NCI-H526 treated with DMSO at 0.1 percent for 48 hours (cell line): ENCODE data around the gene DAB2IP.
"Not testable (repeated sequence)": the region's sequence is repeated elsewhere in the genome, so short reads cannot be mapped to it uniquely, and the experiment has no call there.

Experiments used
- DNase-seq: peaks from one replicate; lab custom pipeline; 2025; lab: John Stamatoyannopoulos, UW

The DAB2IP gene

DNA sequence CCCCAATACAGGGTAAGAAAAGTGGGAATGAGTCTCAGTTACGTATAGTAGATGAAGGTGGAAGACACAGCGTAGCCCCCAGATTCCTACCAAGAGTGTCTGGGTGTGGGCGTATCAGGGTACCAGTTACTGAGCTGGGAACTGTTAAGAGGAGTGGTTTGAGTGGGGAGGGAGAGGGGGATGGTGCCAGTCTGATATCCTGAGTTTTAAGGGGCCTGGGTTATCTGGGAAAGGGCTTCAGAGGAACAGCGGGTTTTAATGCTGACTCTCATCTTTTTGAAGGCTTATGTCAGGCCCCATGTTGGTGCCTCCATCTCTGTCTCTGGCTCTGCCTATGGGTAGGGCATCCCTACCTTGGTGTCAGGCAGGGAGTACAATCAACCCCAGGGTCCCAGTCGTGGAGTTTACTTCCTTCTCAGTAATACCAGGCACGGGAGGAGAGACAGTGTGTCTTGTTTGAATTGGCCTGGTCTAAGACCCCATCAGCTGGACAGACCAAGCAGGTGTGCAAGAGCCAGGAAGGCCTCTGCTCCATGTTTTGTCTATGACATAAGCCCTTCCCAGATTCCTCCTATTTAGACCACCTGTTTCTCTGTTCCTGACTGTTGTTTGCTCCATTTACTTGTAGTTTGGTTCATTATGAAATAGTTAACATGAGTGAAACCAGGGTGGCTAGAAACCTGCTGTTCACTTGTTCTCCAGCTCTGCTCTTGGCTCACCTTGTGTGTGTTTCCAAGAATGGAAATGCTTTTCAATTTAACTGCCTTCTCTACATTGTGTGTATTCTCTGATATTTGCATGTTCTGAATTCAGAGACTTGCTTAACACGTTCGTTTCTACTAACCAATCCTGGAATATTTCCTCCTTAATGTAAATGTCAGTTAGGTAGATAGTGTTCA, 125.6 kb downstream of the DAB2IP start:
- DNase-seq, result peak; percentile 23

DNA sequence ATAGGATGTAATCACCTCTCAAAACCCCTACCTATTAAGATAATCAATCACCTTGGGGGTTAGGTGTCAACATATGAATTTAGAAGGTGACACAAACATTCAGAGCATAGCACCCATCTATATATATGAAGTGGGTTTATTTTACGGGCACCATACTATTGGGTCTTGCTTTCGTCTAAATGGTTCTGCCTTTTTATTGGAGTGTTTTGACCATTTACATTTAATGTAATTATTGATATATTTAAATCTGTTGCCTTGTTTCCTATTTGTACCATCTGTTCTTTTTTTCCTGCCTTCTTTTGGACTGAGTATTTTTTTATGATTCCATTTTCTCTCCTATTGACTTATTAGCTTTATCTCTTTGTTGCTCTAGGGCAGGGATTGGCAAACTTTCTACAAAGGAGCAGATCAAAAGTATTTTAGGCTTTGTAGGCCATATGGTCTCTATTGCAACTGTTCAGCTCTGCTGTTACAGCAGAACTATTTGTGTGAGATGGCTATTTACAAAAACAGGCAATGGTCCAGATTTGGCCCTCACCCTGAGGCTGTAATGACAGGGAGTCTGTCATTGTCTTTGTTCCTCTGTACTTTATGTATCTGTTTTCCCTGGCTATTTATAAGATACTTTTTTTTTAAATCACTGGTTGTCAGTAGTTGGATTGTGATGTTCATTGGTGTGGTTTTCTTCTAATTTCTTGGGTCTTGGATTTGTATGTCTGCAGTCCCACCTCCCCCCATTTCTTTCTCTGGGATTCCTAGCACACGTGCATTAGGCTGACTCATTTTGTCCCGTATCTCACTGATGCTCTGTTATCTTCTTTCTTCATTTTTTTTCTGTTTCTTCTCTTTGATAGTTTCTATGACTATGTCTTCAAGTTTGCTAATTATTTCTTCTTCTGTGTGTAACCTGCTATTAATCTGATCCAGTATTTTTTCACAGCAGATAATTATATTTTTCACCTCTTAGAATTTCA, 127.1 kb downstream of the DAB2IP start:
- DNase-seq, result no peak

DNA sequence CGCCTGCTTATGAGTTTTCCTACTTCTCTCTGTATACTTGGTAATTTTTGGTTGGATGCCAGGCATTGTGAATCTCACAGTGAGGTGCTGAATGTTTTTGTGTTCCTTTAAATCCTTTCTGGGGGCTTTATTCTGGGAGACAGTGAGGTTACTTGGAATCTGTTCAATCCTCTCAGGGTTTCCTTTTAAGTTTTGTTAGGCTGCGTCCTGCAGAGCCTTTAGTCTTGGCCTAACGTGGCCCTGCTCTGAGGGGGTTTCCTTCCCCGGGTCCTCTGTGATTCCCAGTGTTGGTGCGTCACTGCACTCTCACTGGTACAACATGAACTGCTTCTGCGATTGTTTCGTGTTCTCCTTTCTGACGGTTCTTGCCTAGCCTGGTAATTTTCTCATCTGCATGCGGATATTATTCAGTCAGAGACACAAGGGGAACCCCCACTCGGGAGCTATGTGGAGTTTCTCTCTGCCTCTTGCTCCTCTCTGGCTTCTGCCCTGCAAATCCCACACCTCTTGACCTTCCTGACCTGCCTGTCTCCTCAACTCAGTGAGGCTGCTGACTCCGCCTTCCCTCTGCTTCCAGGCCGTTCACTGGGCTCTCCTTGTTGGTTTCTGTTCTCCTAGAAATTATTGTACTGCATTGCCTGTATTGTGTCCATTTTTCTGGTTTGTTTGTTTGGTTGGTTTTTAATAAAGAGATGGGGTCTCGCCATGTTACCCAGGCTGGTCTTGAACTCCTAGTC, 128.1 kb downstream of the DAB2IP start:
- DNase-seq, result no peak

DNA sequence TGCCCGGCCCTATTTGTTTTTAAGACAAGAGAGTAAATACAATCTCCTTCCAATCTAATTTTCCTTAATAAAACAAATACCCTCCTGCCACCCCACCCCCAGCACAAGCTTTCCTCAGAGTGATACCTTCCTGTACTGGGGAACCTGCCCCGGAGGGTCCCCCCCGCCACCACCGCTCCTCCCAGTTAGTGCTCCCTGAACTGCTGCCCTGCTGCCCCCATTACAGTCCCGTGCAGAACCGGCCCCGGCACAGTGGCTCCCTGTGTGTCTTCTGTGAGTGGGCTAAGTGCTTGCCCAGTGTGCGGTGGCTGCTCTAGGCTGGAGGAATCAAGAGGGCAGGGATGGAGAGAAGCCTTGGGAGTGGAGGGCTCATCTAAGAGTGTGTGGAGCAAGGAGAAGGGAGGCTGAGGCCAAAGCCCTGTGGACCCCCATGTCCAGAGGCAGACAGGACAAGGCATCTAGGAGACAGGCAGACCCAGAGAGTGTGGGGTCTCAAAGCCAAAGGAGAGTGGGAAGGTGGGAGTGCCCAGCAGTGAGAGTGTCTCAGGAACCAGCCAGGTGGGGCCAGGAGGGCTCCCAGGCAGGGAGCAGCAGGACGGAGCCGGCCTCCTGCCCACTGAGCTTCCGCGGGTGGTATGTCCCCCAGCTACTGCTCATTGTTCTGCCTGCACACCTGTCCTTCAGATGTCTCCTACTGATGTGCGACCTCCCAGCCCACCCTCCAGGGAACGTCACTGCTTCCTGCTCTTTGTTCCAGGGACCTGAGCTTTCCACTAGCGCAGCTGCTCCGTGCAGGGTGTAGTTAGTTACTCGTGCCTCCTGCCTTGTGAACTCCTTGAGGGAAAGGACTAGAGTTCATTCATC, 129.0 kb downstream of the DAB2IP start:
- DNase-seq, result no peak

- DNase-seq, result no peak
Observed at GRCh38 chr9:121781145-121781548, 129.7 kb downstream of the DAB2IP start.

DNA sequence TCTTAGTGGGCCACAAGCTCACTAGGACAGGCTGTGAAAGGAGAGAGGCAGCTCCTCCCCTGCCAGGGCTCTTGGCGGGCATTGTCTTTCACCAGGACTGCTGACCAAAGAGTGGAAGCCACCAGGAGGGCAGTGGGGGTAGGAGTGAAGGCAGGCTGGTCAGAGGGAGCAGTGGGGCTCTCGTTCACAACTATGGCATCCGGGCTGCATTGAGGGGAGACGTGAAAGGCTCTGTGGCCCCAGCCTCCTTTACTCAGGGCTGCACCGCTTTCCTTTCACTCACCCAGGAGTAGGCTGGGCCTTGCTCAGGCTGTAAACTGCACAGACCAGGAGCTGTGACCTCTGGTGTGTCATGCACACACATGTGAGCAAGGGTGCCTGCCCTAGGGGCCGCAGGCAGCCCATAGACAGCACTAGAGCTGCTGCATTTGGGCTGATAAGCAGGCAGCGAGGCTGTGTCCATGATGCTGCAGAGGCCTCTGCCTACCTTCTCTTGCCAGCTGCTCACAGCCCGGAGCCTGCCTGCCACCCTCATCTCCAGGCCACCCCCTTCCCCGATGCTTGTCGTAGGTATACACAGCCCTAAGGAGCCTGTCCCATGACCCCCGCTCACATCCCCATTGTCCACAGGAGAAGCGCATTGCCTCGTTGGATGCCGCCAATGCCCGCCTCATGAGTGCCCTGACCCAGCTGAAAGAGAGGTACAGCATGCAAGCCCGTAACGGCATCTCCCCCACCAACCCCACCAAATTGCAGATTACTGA, 130.4 kb downstream of the DAB2IP start:
- DNase-seq, result no peak

GRCh38 chr9:121782514-121783110, 131.2 kb downstream of the DAB2IP start:
- no peak for DNase-seq

- DNase-seq, result no peak
Observed at GRCh38 chr9:121783111-121783510, 131.7 kb downstream of the DAB2IP start.

DNA sequence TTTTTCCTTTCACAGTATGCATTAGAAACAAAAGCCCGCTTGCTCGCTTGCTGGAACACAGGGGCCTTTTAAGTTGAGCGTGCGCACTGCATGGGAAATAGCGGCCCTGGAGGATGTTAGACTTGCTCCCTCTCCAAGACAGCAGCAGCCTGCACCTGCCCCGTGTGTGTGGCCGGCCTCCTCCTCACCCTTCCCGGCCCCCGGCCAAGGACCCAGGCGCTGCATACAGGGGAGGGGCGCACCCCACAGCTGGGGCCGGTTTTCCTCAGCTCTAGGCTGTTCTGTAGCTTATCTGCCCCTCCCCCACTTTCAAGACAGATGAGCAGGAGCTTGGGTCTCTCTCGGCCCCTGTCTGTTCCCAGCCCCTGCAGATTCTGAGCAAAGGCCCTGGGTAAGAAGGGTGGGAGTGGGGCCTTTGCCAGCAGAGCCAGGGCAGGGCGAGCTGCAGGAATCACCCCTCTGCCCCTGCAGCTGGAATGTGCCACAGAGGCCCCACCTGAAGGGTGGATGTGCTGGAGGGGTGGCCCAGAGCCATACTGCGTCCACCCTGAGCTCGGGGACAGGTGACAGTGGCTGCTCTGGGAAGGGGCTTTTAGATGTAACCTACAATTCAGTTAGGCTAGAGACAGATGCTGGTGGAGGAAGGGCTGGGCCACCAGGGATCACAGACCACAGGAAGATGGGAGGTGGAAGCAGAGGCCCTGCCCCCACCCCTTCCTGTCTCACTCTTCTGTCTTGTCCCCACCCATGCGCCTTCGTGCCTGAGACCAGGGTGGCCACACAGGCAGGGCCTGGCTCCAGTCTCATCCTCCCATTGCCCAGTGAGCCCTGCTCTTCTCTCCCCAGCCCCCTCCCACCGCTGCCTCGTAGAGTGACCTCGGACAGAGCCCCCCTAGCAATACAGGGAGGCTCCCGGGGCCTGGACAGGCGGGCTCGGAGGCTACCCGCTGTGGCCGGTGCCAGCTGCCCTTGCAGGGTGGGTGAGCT, 132.4 kb downstream of the DAB2IP start:
- no peak for DNase-seq

GRCh38 chr9:121784731-121785411, 133.4 kb downstream of the DAB2IP start:
- DNase-seq, result no peak

GRCh38 chr9:121785673-121786542, 134.5 kb downstream of the DAB2IP start:
- DNase-seq, result no peak

GRCh38 chr9:121786543-121786948, 135.1 kb downstream of the DAB2IP start:
- DNase-seq, result no peak

DNA sequence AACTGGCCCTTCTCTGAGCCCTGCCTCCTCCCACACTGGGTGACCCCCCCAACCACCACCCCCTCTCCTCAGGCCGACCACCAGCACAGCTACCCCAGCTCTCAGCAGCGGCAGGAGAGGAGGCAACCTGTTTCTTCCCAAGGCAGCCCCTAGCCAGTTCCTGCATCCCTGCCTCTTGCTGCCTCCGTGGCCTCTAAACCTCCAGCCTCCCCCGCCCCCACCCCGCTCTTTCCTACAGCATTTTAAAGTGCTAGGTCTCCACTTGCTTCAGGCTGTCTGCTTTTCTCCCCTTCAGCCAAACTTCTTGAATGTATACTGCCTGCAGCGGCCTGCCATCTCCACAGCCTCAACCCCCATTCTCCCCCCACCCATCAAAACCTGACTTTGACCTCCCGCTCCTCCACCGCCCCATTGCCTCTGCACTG, 135.6 kb downstream of the DAB2IP start:
- DNase-seq, result no peak

GRCh38 chr9:121788686-121789366, 137.4 kb downstream of the DAB2IP start:
- no peak for DNase-seq

DNA sequence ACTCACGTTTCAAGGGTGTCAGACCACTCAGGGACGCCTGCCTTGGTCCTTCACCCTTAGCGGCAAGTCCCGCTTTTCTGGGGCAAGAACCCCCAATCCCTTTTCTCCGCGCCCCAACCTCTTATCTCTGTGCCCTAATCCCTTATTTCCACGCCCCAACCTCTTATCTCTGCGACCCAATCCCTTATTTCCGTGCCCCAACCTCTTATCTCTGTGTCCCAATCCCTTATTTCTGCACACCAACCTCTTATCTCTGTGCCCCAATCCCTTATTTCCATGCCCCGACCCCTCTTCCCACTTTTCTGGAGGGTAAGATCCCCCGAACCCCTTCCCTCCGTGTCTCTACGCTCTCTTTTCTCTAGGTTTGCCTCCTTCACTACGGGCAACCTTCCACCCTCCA, 139.4 kb downstream of the DAB2IP start:
- DNase-seq, result no peak

GRCh38 chr9:121792476-121792875, 141.0 kb downstream of the DAB2IP start:
- DNase-seq, result not testable (repeated sequence)
